ENCODE data around the gene CBX8. TPM values are rescaled to one million over a fixed set of nuclear protein-coding genes. Genes with fewer than 3 reads are reported as not detected.

The CBX8 gene
- total and polyA plus RNA-seq, 2 of the 13 experiments (the other 11 are each of a cell fraction or from before 2014, with no cell fraction given): 0.34 to 12.6 TPM

GRCh38 chr17:79832218-79833109 is 35.6 kb upstream of the CBX8 start (continued):
- TF ChIP-seq SALL2 (CRISPR knock-in tag; IDR thresholded peaks at IDR 0.05): peak; percentile 74
- TF ChIP-seq ZNF3 (CRISPR knock-in tag; IDR thresholded peaks at IDR 0.05): no peak
- no peak for TF ChIP-seq ZNF414 (CRISPR knock-in tag; IDR thresholded peaks at IDR 0.05)
- TF ChIP-seq HOXD1 (CRISPR knock-in tag; IDR thresholded peaks at IDR 0.05): peak; percentile 52; the same call in 1 of the 2 replicates
- peak; percentile 100 for TF ChIP-seq ZC3H13 (CRISPR knock-in tag; IDR thresholded peaks at IDR 0.05)
- no peak for TF ChIP-seq ZC3H4 (CRISPR knock-in tag; IDR thresholded peaks at IDR 0.05; ENCODE audit: borderline replicate concordance)
- TF ChIP-seq TBX3 (IDR thresholded peaks at IDR 0.05; ENCODE audit: borderline replicate concordance): no peak
- no peak for TF ChIP-seq MTF2 (CRISPR knock-in tag; IDR thresholded peaks at IDR 0.05; ENCODE audit: borderline replicate concordance)
- 0 out of 2 replicates have a peak, but pooled peaks have one; percentile 11 for TF ChIP-seq ZNF160 (CRISPR knock-in tag; IDR thresholded peaks at IDR 0.05)
- no peak for TF ChIP-seq SMAD1 (CRISPR knock-in tag; IDR thresholded peaks at IDR 0.05; ENCODE audit: borderline replicate concordance, low read depth)
- TF ChIP-seq ISL2 (CRISPR knock-in tag; IDR thresholded peaks at IDR 0.05): peak; percentile 73
- TF ChIP-seq ZNF572 (CRISPR knock-in tag; IDR thresholded peaks at IDR 0.05): no peak
- no peak for TF ChIP-seq PAX8 (CRISPR knock-in tag; IDR thresholded peaks at IDR 0.05; ENCODE audit: borderline replicate concordance)
- TF ChIP-seq ATRX (CRISPR knock-in tag; IDR thresholded peaks at IDR 0.05; ENCODE audit: borderline replicate concordance): no peak
- no peak for TF ChIP-seq ZBTB21 (CRISPR knock-in tag; IDR thresholded peaks at IDR 0.05)
- no peak for TF ChIP-seq FOXO4 (CRISPR knock-in tag; conservative IDR thresholded peaks at IDR 0.05)
- TF ChIP-seq KLF13 (CRISPR knock-in tag; IDR thresholded peaks at IDR 0.05): no peak
- TF ChIP-seq ZNF251 (CRISPR knock-in tag; IDR thresholded peaks at IDR 0.05): no peak
- TF ChIP-seq SNRNP70 (IDR thresholded peaks at IDR 0.05; ENCODE audit: low read depth, low read length): no peak
- no peak for TF ChIP-seq SMC3 (IDR thresholded peaks at IDR 0.05; ENCODE audit: low read length)
- TF ChIP-seq SYNCRIP (IDR thresholded peaks at IDR 0.05; ENCODE audit: insufficient read depth, low read depth, low read length): no peak
- TF ChIP-seq IKZF4 (CRISPR knock-in tag; IDR thresholded peaks at IDR 0.05; ENCODE audit: borderline replicate concordance, low read depth, not compliant biosample characterization): peak; percentile 59
- TF ChIP-seq MNT (IDR thresholded peaks at IDR 0.05): no peak
- TF ChIP-seq MEF2D (CRISPR knock-in tag; IDR thresholded peaks at IDR 0.05): no peak
- TF ChIP-seq SNAPC2 (CRISPR knock-in tag; IDR thresholded peaks at IDR 0.05): no peak
- 0 out of 2 replicates have a peak, but pooled peaks have one; percentile 54 for TF ChIP-seq ZNF296 (CRISPR knock-in tag; conservative IDR thresholded peaks at IDR 0.05)

All from HepG2 (cell line).